A673 (cell line): ENCODE measurements around the gene SFT2D1. TPM values are rescaled to one million over a fixed set of nuclear protein-coding genes. Genes with fewer than 3 reads are reported as not detected.

Experiments
- BruUV-seq: library from RNA; stranded (reverse); fragments of 400-500 nt; replicated peaks from 2 replicates; lab custom pipeline; 2021; lab: Mats Ljungman, UMichigan
- CTCF ChIA-PET: fragments of 300-600 bp; sonication (Branson Sonifier 250); formaldehyde crosslinking; loops from one replicate; lab custom pipeline; 2022; ENCODE audit warnings: antibody characterized with exemption; lab: Charles Lee
- POLR2A ChIA-PET: fragments of 300-600 bp; sonication (Branson Sonifier 250); formaldehyde crosslinking; loops from one replicate; lab custom pipeline; 2022; ENCODE audit warnings: antibody characterized with exemption; ENCODE audit not compliant: low non-redundant PET; lab: Charles Lee
- DNase-seq: peaks from one replicate; pipeline ENCODE4 v3.0.0-alpha.2; 2015; ENCODE audit warnings: low spot score
- H3K27ac ChIP-seq: fragments of 200-600 bp; sonication (generic); 2 replicates; pipeline ENCODE4 v1.5.1; 2016; ENCODE audit warnings: mixed run types, low read depth, mild to moderate bottlenecking, mixed read lengths, antibody characterized with exemption, low read length; ENCODE audit not compliant: poor library complexity, severe bottlenecking
- H3K27me3 ChIP-seq: fragments of 200-600 bp; sonication (generic); replicated peaks from 2 replicates; pipeline ENCODE4 v1.6.1; 2017; ENCODE audit warnings: mixed run types, low read depth, mild to moderate bottlenecking, mixed read lengths, antibody characterized with exemption, low read length; ENCODE audit not compliant: insufficient read depth, poor library complexity
- H3K36me3 ChIP-seq: fragments of 200-600 bp; sonication (generic); 2 replicates; pipeline ENCODE4 v1.6.1; 2016; ENCODE audit warnings: mixed run types, mild to moderate bottlenecking, mixed read lengths, antibody characterized with exemption, low read length; ENCODE audit not compliant: insufficient read depth, poor library complexity, severe bottlenecking
- H3K4me1 ChIP-seq: fragments of 200-600 bp; sonication (generic); 2 replicates; pipeline ENCODE4 v1.6.1; 2017; ENCODE audit warnings: mixed run types, mild to moderate bottlenecking, mixed read lengths, antibody characterized with exemption, low read length; ENCODE audit not compliant: insufficient read depth, poor library complexity, severe bottlenecking
- H3K4me3 ChIP-seq: fragments of 200-600 bp; sonication (generic); 2 replicates; pipeline ENCODE4 v1.5.1; 2016; ENCODE audit warnings: low read depth, mixed run types, mild to moderate bottlenecking, mixed read lengths, low read length; ENCODE audit not compliant: poor library complexity, severe bottlenecking
- H3K9me3 ChIP-seq: fragments of 200-600 bp; sonication (generic); 2 replicates; pipeline ENCODE4 v1.6.1; 2016; ENCODE audit warnings: mixed run types, low read depth, mild to moderate bottlenecking, mixed read lengths, antibody characterized with exemption, low read length; ENCODE audit not compliant: poor library complexity, severe bottlenecking
- CTCF ChIP-seq: fragments of 300-800, 200-600 bp; sonication (generic); conservative IDR thresholded peaks from 2 replicates; pipeline ENCODE4 v1.5.1; 2017; ENCODE audit warnings: low read depth, mild to moderate bottlenecking, antibody characterized with exemption, low read length, moderate library complexity, mixed read lengths
- EZH2 ChIP-seq: fragments of 200-600 bp; sonication (generic); IDR thresholded peaks from 2 replicates; pipeline ENCODE4 v1.6.1; 2017; ENCODE audit warnings: borderline replicate concordance, low read depth, mild to moderate bottlenecking, mixed read lengths, antibody characterized with exemption, low read length; ENCODE audit not compliant: poor library complexity, severe bottlenecking
- intact Hi-C: fragments of 100-400 bp; cut with micrococcal nuclease; formaldehyde crosslinking; loops from one replicate; pipeline ENCODE4 v1.10.0; 2022; ENCODE audit not compliant: unreplicated experiment
- total RNA-seq: library from RNA; stranded (reverse); gene quantifications from 2 replicates; pipeline ENCODE4 v1.2.3, GENCODE V29; 2021

Gene SFT2D1
- total RNA-seq, 1 experiment from 2014 or later: 62.0 TPM

- Histone ChIP-seq H3K4me1 (no peaks in the 10 kb centered on the region), H3K9me3 (no peaks in the 10 kb centered on the region), H3K4me3 (no peak overlapping the region), H3K36me3 (no peaks in the 10 kb centered on the region), H3K27ac (no peak overlapping the region), H3K27me3 (peaks cover 3% of the 10 kb centered on the region)
- ChIA-PET POLR2A (no interaction called here), CTCF (no interaction called here)
- TF ChIP-seq EZH2 (no peak), CTCF (no peak)
- DNase-seq: no peak
- BruUV-seq: no TSS peak
- intact Hi-C loops: no loop called here
Measured at GRCh38 chr6:166351715-166352285, 9.5 kb upstream of the SFT2D1 start.

DNA sequence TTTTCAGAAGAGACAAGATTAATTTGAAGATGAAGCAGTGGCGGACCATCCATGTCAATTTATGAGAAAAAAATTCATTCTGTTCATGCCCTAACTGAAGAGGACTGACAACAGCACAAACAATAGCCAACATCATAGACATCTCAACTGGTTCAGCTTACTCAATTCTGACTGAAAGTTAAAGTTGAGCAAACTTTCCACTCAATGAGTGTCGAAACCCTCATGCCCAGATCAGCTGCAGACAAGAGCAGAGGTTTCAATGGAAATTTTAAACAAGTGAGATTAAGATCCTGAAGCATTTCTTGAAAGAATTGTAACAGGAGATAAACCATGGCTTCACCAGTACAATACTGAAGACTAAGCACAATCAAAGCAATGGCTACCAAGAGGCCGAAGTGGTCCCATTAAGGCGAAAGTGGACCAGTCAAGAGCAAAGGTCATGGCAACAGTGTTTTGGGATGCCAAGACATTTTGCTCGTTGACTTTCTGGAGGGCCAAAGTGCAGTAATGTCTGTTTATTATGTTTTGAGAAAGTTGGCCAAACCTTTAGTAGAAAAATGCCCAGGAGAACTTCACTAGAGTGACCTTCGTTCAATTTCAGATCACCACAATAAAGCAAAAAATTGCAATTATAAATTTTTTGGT lies 6.1 kb upstream of the SFT2D1 start:
- no peaks in the 10 kb centered on the region for H3K36me3 ChIP-seq
- POLR2A ChIA-PET: no interaction called here
- no peak overlapping the region for H3K27ac ChIP-seq
- H3K4me1 ChIP-seq: no peaks in the 10 kb centered on the region
- H3K4me3 ChIP-seq: no peak overlapping the region
- DNase-seq: no peak
- CTCF ChIA-PET: no interaction called here
- intact Hi-C loops: no loop called here
- H3K27me3 ChIP-seq: no peaks in the 10 kb centered on the region
- no peak for TF ChIP-seq CTCF
- TF ChIP-seq EZH2: no peak
- H3K9me3 ChIP-seq: no peaks in the 10 kb centered on the region
- no TSS peak for BruUV-seq

DNA sequence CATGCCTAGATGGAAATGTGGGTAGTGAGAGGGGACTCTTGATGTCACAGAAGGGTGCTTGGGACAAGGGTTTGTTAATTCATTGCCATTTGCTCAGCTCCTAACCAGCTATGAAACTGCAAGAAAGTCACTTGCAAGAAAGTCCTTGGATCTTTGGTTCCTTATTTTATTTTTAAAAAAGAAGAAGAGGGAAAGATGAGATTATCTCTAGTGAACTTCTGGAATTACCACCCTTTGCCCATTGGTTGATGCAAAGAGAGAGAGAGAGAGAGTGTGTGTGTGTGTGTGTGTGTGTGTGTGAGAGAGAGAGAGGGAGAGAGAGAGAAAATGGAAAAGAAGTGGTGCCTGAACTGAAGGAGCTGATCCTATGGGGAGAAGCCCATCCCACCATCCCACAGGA lies 4.6 kb upstream of the SFT2D1 start:
- no TSS peak for BruUV-seq
- Histone ChIP-seq H3K9me3 (no peaks in the 10 kb centered on the region), H3K36me3 (no peaks in the 10 kb centered on the region), H3K27me3 (no peaks in the 10 kb centered on the region), H3K27ac (no peak overlapping the region), H3K4me3 (no peak overlapping the region), H3K4me1 (no peaks in the 10 kb centered on the region)
- ChIA-PET CTCF (no interaction called here), POLR2A (no interaction called here)
- TF ChIP-seq CTCF (no peak), EZH2 (no peak)
- no peak for DNase-seq
- intact Hi-C loops: no loop called here
